A549 treated with AZD9567 at 1 μM for 4 hours (cell line): ENCODE results near the gene C3orf20. TPM values are rescaled to one million over a fixed set of nuclear protein-coding genes. Genes with fewer than 3 reads are reported as not detected.

Experiments used
- total RNA-seq: library from RNA; stranded (reverse); fragments of 200-300 nt; extraction: Qiagen RNA extraction; gene quantifications from 5 replicates; pipeline ENCODE4 v1.2.3, GENCODE V29; 2022; ENCODE audit not compliant: insufficient read depth

Gene C3orf20
- total RNA-seq = 0.03 to 0.09 TPM (median 0.07 TPM) in 3 of 5 replicates, not detected in the others

DNA sequence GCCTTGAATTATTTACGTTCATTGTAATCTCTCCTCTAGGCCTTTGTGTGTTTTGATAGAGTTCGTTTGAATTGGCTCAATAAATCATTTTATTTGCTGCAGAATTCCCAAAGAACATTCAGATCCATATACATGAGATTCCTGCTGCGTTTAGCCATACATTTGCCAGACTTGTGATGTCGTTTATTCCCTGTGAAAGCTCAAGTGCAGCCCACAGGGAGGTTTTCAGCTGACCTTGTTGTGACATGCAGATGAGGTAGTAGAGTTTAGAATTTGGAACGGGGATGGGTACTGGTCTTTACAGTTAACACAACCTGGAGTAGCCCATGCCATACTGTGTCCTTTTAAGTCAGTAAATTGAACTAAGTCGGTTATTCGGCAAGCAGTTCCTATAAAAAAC, at the start of gene C3orf20:
C3orf20 (plus strand) TSS at position 301 of the 400 bp plus-strand sequence. CDS start 7,573 bp downstream, outside the sequence.

DNA sequence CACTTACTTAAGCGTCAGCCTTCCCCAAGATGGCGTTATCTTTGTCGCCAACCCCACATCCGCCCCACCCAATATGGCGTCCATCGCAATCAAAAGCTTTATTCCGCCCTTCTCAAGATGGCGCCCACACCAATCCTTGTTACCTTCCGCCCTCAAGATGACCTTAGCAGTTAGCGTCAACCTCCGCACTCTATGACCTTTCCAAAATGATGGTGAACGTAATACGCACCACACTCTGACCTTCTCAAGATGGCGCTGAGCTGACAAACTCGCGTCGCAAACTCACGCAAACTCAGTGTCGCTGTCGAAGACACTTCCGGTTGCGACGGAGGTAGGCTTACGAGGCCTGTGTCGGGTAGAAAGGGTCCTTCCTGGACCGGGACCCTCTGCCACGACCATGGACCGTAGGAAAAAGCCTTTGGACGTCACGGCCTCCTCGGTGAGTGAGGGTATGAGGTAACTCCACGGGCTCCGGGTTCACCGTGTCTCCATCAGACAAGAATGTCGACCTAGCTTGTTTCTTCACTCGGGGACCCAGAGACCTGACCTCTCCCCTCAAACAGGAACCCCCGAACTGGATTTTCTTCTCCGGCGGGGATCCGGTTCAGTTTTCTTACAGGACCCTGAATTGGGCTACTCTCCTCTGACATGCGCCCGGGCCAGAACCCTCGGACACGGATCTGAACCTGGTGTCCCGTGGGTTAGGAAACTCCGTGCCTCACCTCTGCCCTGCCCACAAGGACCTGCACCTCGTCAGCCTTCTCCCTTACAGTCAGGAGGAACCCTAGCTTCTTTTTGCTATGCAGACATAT, 23.3 kb upstream of the C3orf20 start, which contains the start of gene CCDC174:
CCDC174 (plus strand) TSS at position 323 of the 812 bp plus-strand sequence; CDS start at position 398, 75 bp downstream.

DNA sequence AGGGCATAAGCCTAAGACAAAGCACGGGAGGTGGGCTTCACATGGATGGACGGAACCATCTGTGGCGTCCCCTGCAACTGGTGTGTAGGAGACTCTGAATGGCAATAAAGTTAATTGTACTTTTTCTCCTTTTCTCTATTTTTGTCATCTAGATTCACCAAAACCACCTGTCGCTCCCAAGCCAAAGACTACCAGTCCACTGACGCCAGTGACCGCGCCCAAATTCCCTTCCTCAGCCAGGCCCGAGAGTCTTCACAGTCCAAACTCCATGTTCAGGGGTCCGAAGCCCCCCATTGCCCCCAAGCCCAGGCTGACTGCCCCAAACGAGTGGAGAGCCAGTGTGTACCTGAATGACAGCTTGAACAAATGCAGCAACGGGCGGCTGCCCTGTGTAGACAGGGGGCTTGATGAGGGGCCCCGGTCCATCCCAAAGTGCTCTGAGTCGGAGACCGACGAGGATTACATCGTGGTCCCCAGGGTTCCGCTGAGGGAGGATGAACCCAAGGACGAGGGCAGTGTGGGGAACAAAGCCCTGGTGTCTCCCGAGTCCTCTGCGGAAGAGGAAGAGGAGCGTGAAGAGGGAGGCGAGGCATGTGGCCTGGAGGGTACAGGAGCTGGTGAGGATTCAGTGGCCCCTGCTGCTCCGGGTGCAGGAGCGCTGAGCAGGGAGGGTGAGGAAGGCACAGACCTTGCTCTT, 144.0 kb downstream of the C3orf20 start, which contains the start of gene FGD5:
FGD5 (plus strand) TSS at position 159 of the 697 bp plus-strand sequence; CDS start at position 269, 110 bp downstream.

Other genes with a start within 250 kb of the C3orf20 start
- gene GRIP2, start 134.8 kb upstream of the C3orf20 start, total RNA-seq = 1.1 to 1.6 TPM (median 1.3 TPM) in 5 replicates
- 10.8 to 15.2 TPM (median 12.8 TPM) in 5 replicates for gene CCDC174, start 23.4 kb upstream of the C3orf20 start, total RNA-seq
- gene FGD5, start 143.8 kb downstream of the C3orf20 start, total RNA-seq = 0.05 to 0.06 TPM in 2 of 5 replicates, not detected in the others